ENCODE data around the gene THADA. TPM values are rescaled to one million over a fixed set of nuclear protein-coding genes. Genes with fewer than 3 reads are reported as not detected.
A peak's percentile ranks its signal among the peaks of the same experiment; 100 is the strongest.

THADA gene
- total RNA-seq, 1 donor: 40.7 TPM

GRCh38 chr2:43445781-43446180, 150.1 kb downstream of the THADA start:
- DNase-seq (ENCODE audit: low read depth in 2 of 3, low spot score in 2 of 3): no peak

DNA sequence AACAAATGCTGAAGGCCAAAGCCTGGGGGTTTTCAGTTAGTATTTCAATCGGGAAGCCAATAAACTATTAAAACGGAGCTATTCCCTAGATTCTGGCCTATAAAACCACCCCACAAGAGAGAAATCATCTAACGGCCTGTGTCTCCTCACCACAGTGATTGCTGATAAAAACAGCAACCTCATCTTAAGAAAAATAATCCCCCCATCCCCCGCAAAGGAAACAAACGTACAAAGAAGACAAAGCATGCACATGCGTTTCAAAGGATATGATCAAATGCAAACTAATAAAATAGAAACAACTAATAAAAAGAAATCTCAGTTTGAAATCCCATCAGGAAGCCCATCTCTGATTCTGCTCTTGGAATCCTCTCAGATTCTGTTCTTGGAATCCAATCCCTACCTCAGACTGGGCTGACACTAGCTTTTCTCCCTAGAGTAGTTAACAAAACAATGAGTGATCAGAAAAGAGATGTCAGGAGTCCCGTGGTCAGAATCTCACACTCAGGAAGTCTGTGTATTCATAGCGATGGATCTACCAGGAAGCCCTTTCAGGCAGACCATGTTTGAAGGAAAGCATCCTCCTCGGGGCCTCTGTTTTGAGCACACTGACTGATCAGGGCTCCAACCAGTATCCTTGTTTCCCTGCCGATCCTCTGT, 150.7 kb downstream of the THADA start:
- DNase-seq (ENCODE audit: low read depth in 2 of 3, low spot score in 2 of 3): no peak

DNA sequence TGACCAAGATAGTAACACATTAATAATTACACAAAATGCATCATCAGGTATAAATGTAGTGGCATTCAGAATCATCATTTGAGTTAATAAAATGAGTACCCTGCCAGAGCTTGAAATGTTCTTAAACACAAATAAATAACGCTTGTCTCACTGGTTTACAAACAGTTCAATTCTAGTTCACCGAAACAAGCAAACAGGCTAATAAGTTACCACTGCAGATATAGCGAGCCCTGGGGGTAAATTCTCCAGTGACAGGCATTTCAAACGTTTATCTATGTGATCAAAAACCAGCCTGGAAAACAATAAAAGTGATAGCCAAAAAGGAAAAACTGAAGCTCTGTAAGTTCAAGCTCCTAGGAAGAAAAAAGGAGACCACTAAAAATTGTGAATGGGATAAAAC, 152.6 kb downstream of the THADA start:
- DNase-seq (ENCODE audit: low read depth in 2 of 3, low spot score in 2 of 3): no peak

DNA sequence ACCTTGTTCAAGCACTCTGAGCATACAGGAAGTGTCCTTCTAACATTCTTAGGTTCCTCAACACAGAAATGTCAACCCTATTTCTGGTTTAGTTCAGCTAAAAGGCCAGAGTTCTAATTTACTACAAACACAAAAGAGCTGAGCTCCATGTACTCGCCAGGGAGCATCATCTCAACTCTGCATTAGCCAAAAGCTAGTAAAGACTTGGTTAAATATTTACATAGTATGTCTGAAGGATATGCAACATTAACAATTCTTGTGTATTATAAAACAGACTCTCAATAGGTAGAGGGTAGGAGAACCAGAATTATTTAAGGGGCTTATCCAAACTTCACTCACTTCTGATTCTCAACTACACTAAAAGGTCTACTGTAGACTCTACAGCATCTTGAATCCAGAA, 154.6 kb downstream of the THADA start:
- no peak for DNase-seq (ENCODE audit: low read depth in 2 of 3, low spot score in 2 of 3)

DNA sequence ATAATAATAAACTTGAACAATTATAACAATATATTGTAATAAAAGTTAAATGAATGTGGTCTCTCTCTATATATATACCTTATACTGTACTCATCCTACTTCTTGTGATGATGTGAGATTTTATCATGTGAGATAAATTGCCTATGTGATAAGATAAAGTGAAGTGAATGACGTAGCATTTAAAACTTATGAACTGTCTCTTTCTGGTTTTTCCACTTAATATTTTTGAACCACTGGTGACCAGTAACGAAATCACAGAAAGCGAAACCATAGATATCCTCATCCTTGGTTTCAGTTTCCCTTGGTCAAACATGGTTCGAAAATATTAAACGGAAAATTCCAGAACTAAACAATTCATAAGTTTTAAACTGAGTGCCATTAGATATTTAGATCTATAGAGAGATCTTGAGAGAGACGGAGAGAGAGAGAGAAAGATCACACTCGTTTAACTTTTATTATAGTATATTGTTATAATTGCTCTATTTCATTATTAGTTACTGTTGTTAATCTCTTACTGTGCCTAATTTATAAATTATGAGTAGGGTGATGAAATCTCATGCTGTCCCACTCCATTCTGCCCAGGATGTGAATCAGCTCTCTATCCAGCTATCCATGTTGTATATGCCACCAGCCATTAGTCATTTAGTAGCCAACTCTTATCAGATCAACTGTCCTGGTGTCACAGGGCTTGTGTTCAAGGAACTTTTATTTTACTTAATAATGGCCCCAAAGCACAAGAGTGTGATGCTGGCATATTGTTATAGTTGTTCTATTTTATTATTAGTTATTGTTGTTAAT, 156.8 kb downstream of the THADA start:
- no peak for DNase-seq (ENCODE audit: low read depth in 2 of 3, low spot score in 2 of 3)

DNA sequence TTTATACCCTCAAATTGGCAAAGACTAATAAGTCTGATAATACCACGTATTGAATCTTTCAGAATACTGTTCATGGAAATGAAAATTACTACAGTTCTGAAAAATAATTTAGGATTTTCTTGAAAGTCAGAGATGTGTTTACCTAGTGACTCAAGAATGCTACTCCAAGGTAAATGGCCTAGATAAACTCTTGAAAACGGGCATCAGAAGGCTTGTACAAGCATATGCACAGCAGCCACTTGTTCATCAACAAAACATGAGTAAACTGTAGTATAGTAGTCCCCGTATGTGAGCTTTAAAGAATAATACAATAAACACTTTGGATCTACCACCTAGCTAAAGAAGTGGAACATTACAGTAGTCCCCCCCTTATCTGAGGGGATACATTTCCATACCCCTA, 157.5 kb downstream of the THADA start:
- DNase-seq (ENCODE audit: low read depth in 2 of 3, low spot score in 2 of 3): no peak

DNA sequence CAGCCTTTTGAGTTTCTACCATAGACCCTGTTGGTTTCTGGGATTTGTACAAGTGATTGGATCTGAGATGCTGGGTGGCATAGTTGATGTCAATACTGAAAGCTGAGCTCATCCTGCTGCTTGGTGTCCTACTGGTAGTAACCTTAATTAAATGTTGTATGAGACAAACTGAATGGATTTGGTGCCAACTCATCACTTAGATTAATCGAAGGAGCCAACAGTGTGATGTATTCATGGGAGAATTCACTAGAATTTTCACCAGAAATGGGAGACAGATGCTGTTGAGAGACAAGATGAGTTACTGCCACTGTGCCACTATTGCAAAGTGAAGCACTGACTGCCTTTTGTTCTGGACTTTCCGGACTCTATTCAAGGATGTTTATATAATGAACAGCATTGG, 158.5 kb downstream of the THADA start:
- no peak for DNase-seq (ENCODE audit: low read depth in 2 of 3, low spot score in 2 of 3)

- no peak for DNase-seq (ENCODE audit: low read depth in 2 of 3, low spot score in 2 of 3)
Measured at GRCh38 chr2:43436431-43436830, 159.4 kb downstream of the THADA start.

DNA sequence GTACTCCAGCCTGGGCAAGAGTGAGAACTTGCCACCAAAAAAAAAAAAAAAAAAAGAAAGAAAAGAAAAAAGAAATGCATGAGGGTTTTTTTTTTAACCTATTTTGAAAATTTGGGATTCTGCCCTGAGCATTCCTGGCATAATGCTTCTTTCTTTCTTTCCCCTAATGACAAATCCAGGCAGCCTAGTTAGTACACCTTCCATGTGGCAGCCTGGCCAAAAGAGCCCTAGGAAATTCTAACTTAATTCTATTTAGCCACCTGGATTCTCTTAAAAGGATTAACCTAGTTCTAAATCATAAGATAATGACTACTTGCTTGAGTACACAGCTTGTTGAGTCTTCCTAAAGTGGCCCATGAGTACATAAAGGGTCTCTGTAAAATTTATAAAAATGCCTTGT, 160.1 kb downstream of the THADA start:
- no peak for DNase-seq (ENCODE audit: low read depth in 2 of 3, low spot score in 2 of 3)

- no peak for DNase-seq (ENCODE audit: low read depth in 2 of 3, low spot score in 2 of 3)
Measured at GRCh38 chr2:43430489-43430888, 165.3 kb downstream of the THADA start.

- no peak for DNase-seq (ENCODE audit: low read depth in 2 of 3, low spot score in 2 of 3)
Measured at GRCh38 chr2:43429369-43429768, 166.5 kb downstream of the THADA start.

DNA sequence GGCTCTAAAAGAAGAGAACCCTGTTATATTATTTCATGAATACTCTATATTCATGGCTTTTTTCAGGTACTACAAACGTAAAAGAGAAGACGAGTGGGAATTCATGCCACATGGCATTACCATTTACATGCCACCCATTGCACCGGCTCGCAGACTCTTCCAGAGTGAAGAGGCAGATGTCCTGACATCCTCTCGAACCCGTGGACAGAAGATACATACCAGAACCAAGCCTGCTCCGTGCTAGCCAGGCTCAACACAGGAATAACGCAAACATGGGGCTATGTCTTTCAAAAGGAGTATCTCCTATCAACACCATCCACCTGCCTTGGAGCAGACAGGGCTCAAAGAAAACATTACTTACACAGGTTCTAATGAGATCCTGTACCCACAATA, 168.8 kb downstream of the THADA start:
- no peak for DNase-seq (ENCODE audit: low read depth in 2 of 3, low spot score in 2 of 3)

DNA sequence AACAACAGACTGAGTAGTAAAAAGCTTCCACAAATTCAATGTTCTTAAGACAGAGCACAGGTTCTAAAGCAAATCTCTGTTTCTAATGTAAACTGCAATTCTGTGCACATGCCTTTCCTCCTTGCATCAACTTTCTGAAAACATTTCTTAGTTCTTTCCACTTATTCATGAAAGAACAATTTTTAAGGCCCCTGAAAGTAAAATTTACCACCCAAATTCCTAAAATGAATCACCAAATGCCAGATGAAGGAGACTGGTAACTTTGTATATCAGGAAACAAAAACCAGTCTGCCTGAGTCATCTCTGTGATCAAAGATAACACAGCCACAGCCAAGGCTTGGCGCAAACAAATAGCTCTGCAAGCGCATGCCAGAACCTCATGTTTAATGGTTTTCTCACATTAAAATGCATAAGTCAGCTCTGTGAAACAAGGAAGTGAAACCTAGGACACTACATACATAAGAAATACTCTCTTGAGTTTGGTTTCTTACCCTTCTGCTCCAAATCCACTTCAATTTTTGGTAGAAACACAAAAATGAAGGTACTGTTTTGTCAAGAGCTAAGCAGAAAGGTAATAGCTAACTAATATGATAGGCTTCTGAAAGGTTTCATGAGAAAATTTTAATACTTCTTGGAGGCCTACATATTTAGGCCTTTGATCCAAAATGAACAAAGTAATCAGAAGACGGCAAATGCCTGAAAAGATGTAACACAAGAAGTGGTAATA, 169.4 kb downstream of the THADA start:
- DNase-seq (ENCODE audit: low read depth in 2 of 3, low spot score in 2 of 3): peak; percentile 1 to 95 (median 92)

- no peak for DNase-seq (ENCODE audit: low read depth in 2 of 3, low spot score in 2 of 3)
Measured at GRCh38 chr2:43425659-43426058, 170.2 kb downstream of the THADA start.

GRCh38 chr2:43424262-43425207, 171.3 kb downstream of the THADA start:
- no peak for DNase-seq (ENCODE audit: low read depth in 2 of 3, low spot score in 2 of 3)

GRCh38 chr2:43423941-43424261, 171.9 kb downstream of the THADA start:
- no peak for DNase-seq (ENCODE audit: low read depth in 2 of 3, low spot score in 2 of 3)

DNA sequence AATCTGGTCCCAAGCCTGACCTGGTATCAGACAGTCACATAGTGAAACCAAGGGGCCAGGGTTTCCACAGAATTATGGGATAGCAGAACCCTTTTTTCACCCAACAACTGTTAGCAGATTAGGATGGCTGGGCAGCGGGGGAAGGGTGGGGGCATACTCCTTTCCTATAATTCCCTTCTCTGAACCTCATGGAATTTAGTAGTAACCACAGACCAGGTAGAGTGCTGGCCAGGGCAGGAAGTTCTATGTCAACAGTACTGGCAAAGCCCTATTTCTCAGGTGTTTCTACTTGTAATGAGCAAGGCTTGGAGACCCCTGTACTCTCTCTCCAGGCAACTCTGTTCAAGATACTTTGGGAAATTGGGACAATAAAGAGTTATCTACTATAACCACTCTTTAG, 174.6 kb downstream of the THADA start:
- DNase-seq (ENCODE audit: low read depth in 2 of 3, low spot score in 2 of 3): no peak

- no peak for DNase-seq (ENCODE audit: low read depth in 2 of 3, low spot score in 2 of 3)
Measured at GRCh38 chr2:43420389-43420801, 175.4 kb downstream of the THADA start.

DNA sequence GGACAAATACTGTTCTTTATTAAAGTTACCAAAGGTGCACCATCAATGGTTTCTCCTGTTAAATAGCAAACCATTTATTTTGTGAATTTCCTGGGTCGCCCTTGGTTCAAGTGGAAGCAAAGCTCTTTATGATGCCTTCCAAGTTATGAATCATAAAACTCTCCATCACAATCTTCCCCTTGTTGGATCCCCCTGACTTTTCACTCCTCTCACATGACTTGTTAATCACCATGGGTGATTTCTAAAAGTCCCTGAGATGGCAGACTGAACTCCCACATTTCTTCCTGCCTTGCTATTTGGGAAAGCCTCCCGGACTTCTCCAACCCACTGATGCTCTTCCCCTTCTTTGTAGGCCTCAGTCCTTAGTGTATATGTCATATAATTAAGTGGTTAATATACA, 176.0 kb downstream of the THADA start:
- no peak for DNase-seq (ENCODE audit: low read depth in 2 of 3, low spot score in 2 of 3)

DNA sequence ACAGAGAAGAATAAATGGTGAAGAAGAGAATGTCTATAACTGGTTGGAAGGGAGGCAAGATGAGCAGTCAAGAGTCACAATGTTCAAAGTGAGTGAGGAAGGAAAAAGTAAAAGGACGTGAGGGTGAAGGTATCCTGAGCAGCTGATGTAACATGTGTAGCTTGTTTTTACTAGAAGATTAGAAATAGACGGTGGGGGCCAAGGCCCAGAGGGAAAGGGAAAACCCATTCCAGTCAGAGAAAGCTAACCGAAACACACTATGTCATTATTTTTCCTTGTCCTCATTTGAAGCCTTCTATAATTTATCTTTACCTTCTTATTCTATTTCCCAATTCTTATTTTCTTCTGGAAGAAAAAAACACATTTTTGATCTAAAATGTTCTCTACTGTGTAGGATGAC, 176.6 kb downstream of the THADA start:
- DNase-seq (ENCODE audit: low read depth in 2 of 3, low spot score in 2 of 3): no peak

- no peak for DNase-seq (ENCODE audit: low read depth in 2 of 3, low spot score in 2 of 3)
Measured at GRCh38 chr2:43418680-43419079, 177.2 kb downstream of the THADA start.

Data from hematopoietic multipotent progenitor cell (in vitro differentiated cells).